Smooth muscle cell (in vitro differentiated cells): ENCODE measurements around the gene ZNF469. TPM values are rescaled to one million over a fixed set of nuclear protein-coding genes. Genes with fewer than 3 reads are reported as not detected.

Source experiments
- DNase-seq: peaks from one replicate; lab custom pipeline; 2025; ENCODE audit not compliant: unreplicated experiment; lab: John Stamatoyannopoulos, UW
- H2AFZ ChIP-seq: fragments of 200-600 bp; sonication (generic); 2 replicates; pipeline ENCODE4 v1.6.0; 2016; ENCODE audit warnings: antibody characterized with exemption, low read depth, mild to moderate bottlenecking
- H3F3A ChIP-seq: fragments of 200-600 bp; sonication (generic); 2 replicates; pipeline ENCODE4 v1.6.0; 2017; ENCODE audit warnings: antibody characterized with exemption, low read depth
- H3K27ac ChIP-seq: fragments of 200-600 bp; sonication (generic); 2 replicates; pipeline ENCODE4 v1.5.1; 2016; ENCODE audit warnings: low read depth, mild to moderate bottlenecking
- H3K27me3 ChIP-seq: fragments of 200-600 bp; sonication (generic); 2 replicates; pipeline ENCODE4 v1.6.1; 2016; ENCODE audit warnings: low read depth, mild to moderate bottlenecking
- H3K36me3 ChIP-seq: fragments of 200-600 bp; sonication (generic); 2 replicates; pipeline ENCODE4 v1.5.1; 2016; ENCODE audit warnings: low read depth
- H3K4me1 ChIP-seq: fragments of 200-600 bp; sonication (generic); 2 replicates; pipeline ENCODE4 v1.5.1; 2016; ENCODE audit warnings: low read depth
- H3K4me2 ChIP-seq: fragments of 200-600 bp; sonication (generic); 2 replicates; pipeline ENCODE4 v1.6.0; 2016; ENCODE audit warnings: mild to moderate bottlenecking
- H3K4me3 ChIP-seq: fragments of 200-600 bp; sonication (generic); 2 replicates; pipeline ENCODE4 v1.5.1; 2016; ENCODE audit warnings: mild to moderate bottlenecking
- H3K79me2 ChIP-seq: fragments of 200-600 bp; sonication (generic); 2 replicates; pipeline ENCODE4 v1.6.0; 2016; ENCODE audit warnings: low read depth, mild to moderate bottlenecking
- H3K9ac ChIP-seq: fragments of 200-600 bp; sonication (generic); 2 replicates; pipeline ENCODE4 v1.6.0; 2016; ENCODE audit warnings: low read depth
- H3K9me3 ChIP-seq: fragments of 200-600 bp; sonication (generic); replicated peaks from 2 replicates; pipeline ENCODE4 v1.5.1; 2016; ENCODE audit warnings: low read depth
- H4K20me1 ChIP-seq: fragments of 200-600 bp; sonication (generic); 2 replicates; pipeline ENCODE4 v1.6.0; 2016; ENCODE audit warnings: low read depth
- WGBS: methylation state at CpG from one replicate; pipeline ENCODE4 v1.1.7; 2016; ENCODE audit warnings: low lambda C conversion rate; 5-methylcytosine and 5-hydroxymethylcytosine counted together
- polyA plus RNA-seq: library from polyadenylated mRNA; unstranded; fragments of >200 nt; fragmentation: Nextera tagmentation; extraction: Ambion mirVana; gene quantifications from 2 replicates; pipeline ENCODE4 v1.2.1, GENCODE V29; 2016
- total RNA-seq: library from RNA; depleted of rRNA; stranded (reverse); fragments of >200 nt; gene quantifications from 2 replicates; pipeline ENCODE4 v1.2.3, GENCODE V29; 2014
- TF ChIP-seq, protein P1 (sequence below): fragments of 200-600 bp; sonication (generic); IDR thresholded peaks from 2 replicates; pipeline ENCODE4 v1.5.1; 2017; ENCODE audit warnings: borderline replicate concordance, mild to moderate bottlenecking, antibody characterized with exemption; ENCODE audit not compliant: insufficient read depth, poor library complexity, severe bottlenecking

Gene ZNF469
- total and polyA plus RNA-seq, 2 experiments from 2014 or later: 5.0 to 6.2 TPM

DNA sequence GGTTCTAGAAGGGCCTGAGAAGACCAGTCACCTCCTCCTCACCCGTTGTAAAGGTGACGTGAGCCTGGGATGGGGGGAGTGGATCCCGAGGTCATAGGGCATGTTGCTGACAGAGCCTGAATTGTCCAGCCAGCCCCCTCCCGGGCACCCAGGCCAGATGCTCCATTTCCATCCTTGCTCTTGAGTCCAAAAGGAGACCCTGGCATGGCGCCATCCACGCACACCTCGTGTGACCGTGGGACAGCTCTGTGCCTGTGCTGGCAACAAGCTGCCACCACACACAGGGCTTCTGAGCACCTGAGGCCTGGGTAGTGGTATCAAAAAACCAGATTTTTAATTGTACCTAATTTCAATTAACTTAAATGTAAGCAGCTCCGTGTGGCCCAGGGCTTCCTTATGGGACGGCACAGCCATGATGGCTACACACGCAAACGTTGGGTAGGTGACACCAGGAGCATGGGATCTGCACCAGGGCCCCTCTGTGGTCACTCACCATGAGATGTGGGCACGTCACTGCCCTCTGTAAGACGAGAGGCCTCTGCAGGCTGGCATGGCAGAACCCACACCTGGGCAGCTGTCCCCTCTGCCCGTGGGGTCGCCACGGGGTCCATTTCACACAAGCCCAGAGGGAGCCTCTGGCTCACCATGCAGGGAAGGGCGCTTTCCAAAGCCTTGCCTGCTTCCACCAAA lies 37.6 kb upstream of the ZNF469 start:
- Histone ChIP-seq H4K20me1 (no peaks in the 10 kb centered on the region), H3K4me1 (no peaks in the 10 kb centered on the region)
- 95% methylated on average over 18 of the region's 18 CpGs for WGBS

DNA sequence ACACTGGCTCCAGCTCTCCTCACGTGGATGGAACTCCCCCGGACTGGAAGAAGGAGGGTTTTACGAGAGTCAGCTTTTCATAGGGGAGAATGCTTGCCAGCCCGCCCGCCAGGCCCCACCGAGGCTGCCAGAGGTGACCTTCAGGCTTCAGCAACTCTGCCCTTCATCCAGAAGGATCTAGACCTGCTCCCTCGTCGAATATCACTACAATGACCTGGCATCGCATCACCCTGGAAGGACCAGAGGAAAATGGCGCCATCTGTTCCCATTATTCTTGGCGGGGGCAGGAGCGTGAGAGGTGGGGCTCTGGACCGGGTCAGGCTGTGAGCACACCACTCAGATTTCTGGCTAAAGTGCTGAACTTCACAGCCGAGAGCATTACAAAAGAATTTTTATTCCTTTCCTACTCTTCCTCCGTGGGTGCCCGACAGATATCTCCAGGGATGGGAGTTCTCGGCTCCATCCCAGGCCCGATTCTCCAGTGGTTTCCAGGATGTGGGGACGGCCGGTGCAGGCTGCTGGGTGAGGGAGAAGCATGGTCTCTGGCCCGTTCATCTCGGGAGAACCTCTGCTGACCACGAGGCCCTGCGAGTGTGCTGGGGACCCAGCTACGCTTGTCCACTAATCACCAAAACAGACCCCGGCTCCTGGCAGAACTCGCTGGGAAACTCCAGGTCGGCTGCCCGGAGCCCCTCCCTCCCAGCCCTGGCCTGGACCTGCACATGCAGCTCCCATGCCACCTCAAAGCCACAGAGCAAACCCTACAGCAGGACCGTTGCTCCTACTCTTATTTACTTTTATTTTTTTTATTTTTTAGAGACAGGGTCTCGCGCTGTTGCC lies 36.8 kb upstream of the ZNF469 start:
- no peak for DNase-seq
- Histone ChIP-seq H2AFZ (no peak overlapping the region), H3K36me3 (no peaks in the 10 kb centered on the region)

More for the DNA sequence above, 37.6 kb upstream of the ZNF469 start:
- Histone ChIP-seq H3F3A (no peaks in the 10 kb centered on the region), H3K9me3 (no peaks in the 10 kb centered on the region), H3K9ac (no peak overlapping the region), H3K36me3 (no peaks in the 10 kb centered on the region), H3K4me2 (no peak overlapping the region), H3K4me3 (no peak overlapping the region), H3K27me3 (no peaks in the 10 kb centered on the region), H2AFZ (no peak overlapping the region), H3K27ac (no peak overlapping the region), H3K79me2 (no peaks in the 10 kb centered on the region)
- no peak for DNase-seq
- TF ChIP-seq, protein P1, sequence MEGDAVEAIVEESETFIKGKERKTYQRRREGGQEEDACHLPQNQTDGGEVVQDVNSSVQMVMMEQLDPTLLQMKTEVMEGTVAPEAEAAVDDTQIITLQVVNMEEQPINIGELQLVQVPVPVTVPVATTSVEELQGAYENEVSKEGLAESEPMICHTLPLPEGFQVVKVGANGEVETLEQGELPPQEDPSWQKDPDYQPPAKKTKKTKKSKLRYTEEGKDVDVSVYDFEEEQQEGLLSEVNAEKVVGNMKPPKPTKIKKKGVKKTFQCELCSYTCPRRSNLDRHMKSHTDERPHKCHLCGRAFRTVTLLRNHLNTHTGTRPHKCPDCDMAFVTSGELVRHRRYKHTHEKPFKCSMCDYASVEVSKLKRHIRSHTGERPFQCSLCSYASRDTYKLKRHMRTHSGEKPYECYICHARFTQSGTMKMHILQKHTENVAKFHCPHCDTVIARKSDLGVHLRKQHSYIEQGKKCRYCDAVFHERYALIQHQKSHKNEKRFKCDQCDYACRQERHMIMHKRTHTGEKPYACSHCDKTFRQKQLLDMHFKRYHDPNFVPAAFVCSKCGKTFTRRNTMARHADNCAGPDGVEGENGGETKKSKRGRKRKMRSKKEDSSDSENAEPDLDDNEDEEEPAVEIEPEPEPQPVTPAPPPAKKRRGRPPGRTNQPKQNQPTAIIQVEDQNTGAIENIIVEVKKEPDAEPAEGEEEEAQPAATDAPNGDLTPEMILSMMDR: no peak

DNA sequence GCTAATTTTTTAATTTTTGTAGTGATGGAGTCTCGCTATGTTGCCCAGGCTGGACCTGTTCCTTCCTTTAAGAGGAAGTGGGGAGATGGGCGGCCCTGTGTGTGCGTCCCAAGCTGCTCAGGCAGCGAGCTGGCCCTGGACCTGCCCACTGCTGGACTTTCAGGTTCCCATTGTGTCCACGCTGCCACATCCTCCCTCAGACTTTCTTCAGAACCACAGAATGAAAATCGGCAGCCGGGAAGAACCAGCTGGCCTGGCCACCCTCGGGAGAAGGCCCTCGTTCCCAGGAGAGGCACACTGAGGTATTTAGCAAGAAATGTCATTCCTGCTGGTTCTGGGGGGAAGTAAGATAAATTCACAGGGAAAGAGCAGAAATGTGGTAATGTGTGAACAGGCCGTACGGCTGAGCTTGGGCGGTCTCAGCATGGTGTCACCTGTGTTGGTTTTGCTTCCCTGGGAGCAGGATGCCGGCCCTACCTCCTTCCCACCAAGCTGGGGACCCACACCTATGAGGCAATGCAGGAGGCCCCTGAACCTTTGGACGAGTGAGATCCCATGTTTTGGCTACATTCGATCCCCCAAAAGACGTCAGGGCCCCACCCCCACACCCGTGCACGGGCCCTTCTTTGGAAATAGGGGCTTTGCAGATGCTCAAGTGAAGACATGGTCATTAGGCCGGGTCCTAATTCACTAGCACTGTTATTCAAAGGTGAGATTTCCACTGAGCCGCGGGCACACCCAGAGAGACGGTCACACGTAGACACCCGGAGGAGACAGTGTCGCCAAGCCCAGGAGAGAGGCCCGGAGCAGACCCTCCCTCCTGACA lies 35.9 kb upstream of the ZNF469 start:
- Histone ChIP-seq H3F3A (no peaks in the 10 kb centered on the region), H3K79me2 (no peaks in the 10 kb centered on the region), H3K36me3 (no peaks in the 10 kb centered on the region), H4K20me1 (no peaks in the 10 kb centered on the region), H3K9ac (no peak overlapping the region), H3K4me3 (no peak overlapping the region), H3K4me2 (no peak overlapping the region), H3K27ac (no peak overlapping the region), H3K27me3 (no peaks in the 10 kb centered on the region), H3K9me3 (no peaks in the 10 kb centered on the region), H3K4me1 (no peaks in the 10 kb centered on the region), H2AFZ (no peak overlapping the region)
- WGBS: 95% methylated on average over 26 of the region's 26 CpGs
- TF ChIP-seq, protein P1: no peak
- no peak for DNase-seq

More for the DNA sequence above, 36.8 kb upstream of the ZNF469 start:
- H3K9ac ChIP-seq: no peak overlapping the region
- H3K4me3 ChIP-seq: no peak overlapping the region
- TF ChIP-seq, protein P1: no peak
- H3F3A ChIP-seq: no peaks in the 10 kb centered on the region
- 97% methylated on average over 31 of the region's 32 CpGs for WGBS
- H3K4me1 ChIP-seq: no peaks in the 10 kb centered on the region
- H4K20me1 ChIP-seq: no peaks in the 10 kb centered on the region
- no peak overlapping the region for H3K27ac ChIP-seq
- H3K9me3 ChIP-seq: no peaks in the 10 kb centered on the region
- no peaks in the 10 kb centered on the region for H3K79me2 ChIP-seq
- H3K27me3 ChIP-seq: no peaks in the 10 kb centered on the region
- H3K4me2 ChIP-seq: no peak overlapping the region
